GM12878 (cell line): ENCODE measurements around the gene NLGN2. TPM values are rescaled to one million over a fixed set of nuclear protein-coding genes. Genes with fewer than 3 reads are reported as not detected.

Source experiments
- ATAC-seq: fragments of 200-7000 bp; cut with Tn5 transposase; 3 replicates; pipeline ENCODE4 v1.9.1; 2020; ENCODE audit warnings: mild to moderate bottlenecking, moderate library complexity
- BruUV-seq: library from RNA; stranded (reverse); fragments of 400-500 nt; replicated peaks from 2 replicates; lab custom pipeline; 2021; lab: Mats Ljungman, UMichigan
- CTCF ChIA-PET: fragments of 300-600 bp; sonication (Branson Sonifier 250); formaldehyde crosslinking; extraction: SDS; loops from one replicate; lab custom pipeline; 2021; ENCODE audit warnings: inconsistent platforms; lab: Yijun Ruan, JAX
- POLR2A ChIA-PET: fragments of 350-600 bp; formaldehyde crosslinking; extraction: SDS; loops from one replicate; lab custom pipeline; 2021; ENCODE audit warnings: inconsistent platforms; lab: Charles Lee
- RAD21 ChIA-PET: fragments of 300-600 bp; sonication (Branson Sonifier 250); formaldehyde crosslinking; loops from one replicate; lab custom pipeline; 2023; ENCODE audit warnings: antibody characterized with exemption; ENCODE audit not compliant: unreplicated experiment; lab: Charles Lee
- SMC1A ChIA-PET: fragments of 300-600 bp; sonication (Branson Sonifier 250); formaldehyde crosslinking; loops from one replicate; lab custom pipeline; 2023; ENCODE audit not compliant: unreplicated experiment, uncharacterized antibody; lab: Charles Lee
- DNase-seq: peaks from one replicate; pipeline ENCODE4 v3.0.0-alpha.2; 2011; ENCODE audit warnings: low read depth, low spot score
- FAIRE-seq: peaks from 3 replicates; lab custom pipeline; 2011; peaks lifted over from hg19 to GRCh38; lab: Jason Lieb, UNC
- H2AFZ ChIP-seq: 2 replicates; pipeline ENCODE4 v1.6.0; 2011; ENCODE audit warnings: low read depth, low read length, control low read depth; ENCODE audit not compliant: control insufficient read depth
- H3K27ac ChIP-seq: 2 replicates; pipeline ENCODE4 v1.5.1; 2011; ENCODE audit warnings: control low read depth; ENCODE audit not compliant: control insufficient read depth, insufficient read depth
- H3K27me3 ChIP-seq, 2 experiments: replicated peaks in 1 of 2; 2 replicates each; pipeline versions ENCODE4 v1.6.0 to v1.6.1; 2011; ENCODE audit warnings: low read length in 1 of 2; ENCODE audit not compliant: control insufficient read depth in 2 of 2, insufficient read depth in 2 of 2
- H3K36me3 ChIP-seq, 2 experiments: 2 replicates each; pipeline ENCODE4 v1.5.1; 2011; ENCODE audit warnings: low read length in 1 of 2; ENCODE audit not compliant: control insufficient read depth in 2 of 2, insufficient read depth in 2 of 2
- H3K4me1 ChIP-seq: 2 replicates; pipeline ENCODE4 v1.6.1; 2011; ENCODE audit warnings: mild to moderate bottlenecking, low read length, moderate library complexity, mixed read lengths; ENCODE audit not compliant: control insufficient read depth, insufficient read depth
- H3K4me2 ChIP-seq: 2 replicates; pipeline ENCODE4 v1.6.0; 2011; ENCODE audit warnings: control low read depth; ENCODE audit not compliant: control insufficient read depth, insufficient read depth
- H3K4me3 ChIP-seq: fragments of 200-600 bp; sonication (generic); 2 replicates; pipeline ENCODE4 v1.5.1; 2016
- H3K79me2 ChIP-seq: 2 replicates; pipeline ENCODE4 v1.6.0; 2011; ENCODE audit warnings: low read length; ENCODE audit not compliant: control insufficient read depth, insufficient read depth
- H3K9ac ChIP-seq: 2 replicates; pipeline ENCODE4 v1.8.0; 2011; ENCODE audit warnings: low read length, control low read depth, mixed read lengths; ENCODE audit not compliant: control insufficient read depth, insufficient read depth
- H3K9me3 ChIP-seq: replicated peaks from 3 replicates; pipeline ENCODE4 v1.5.1; 2011; ENCODE audit warnings: mild to moderate bottlenecking, low read length; ENCODE audit not compliant: control insufficient read depth, insufficient read depth
- H4K20me1 ChIP-seq: 2 replicates; pipeline ENCODE4 v1.6.0; 2011; ENCODE audit not compliant: control insufficient read depth, insufficient read depth
- POLR2AphosphoS2 ChIP-seq: IDR thresholded peaks from 2 replicates; pipeline ENCODE4 v1.6.1; 2011; ENCODE audit warnings: low read depth, mild to moderate bottlenecking, low read length, improper control_type of control experiment, moderate library complexity
- SIX5 ChIP-seq: IDR thresholded peaks from 2 replicates; pipeline ENCODE4 v1.6.1; 2011; ENCODE audit warnings: mild to moderate bottlenecking, low read depth, low read length, moderate library complexity; ENCODE audit not compliant: severe bottlenecking
- SMAD1 ChIP-seq: fragments of 450-650 bp; IDR thresholded peaks from 2 replicates; pipeline ENCODE4 v1.6.1; 2018; ENCODE audit warnings: mild to moderate bottlenecking, low read depth; ENCODE audit not compliant: partially characterized antibody
- ZNF687 ChIP-seq: fragments of 450-650 bp; IDR thresholded peaks from 2 replicates; pipeline ENCODE4 v1.6.1; 2017; ENCODE audit warnings: mild to moderate bottlenecking, moderate library complexity
- WGBS: methylation state at CpG from one replicate; pipeline ENCODE4 v1.1.6; 2016; ENCODE audit warnings: low lambda C conversion rate; ENCODE audit not compliant: insufficient replicate concordance, insufficient coverage; ENCODE audit errors: missing lambda C conversion rate; 5-methylcytosine and 5-hydroxymethylcytosine counted together
- in situ Hi-C: fragments of 300-500 bp; cut with MboI; formaldehyde crosslinking; loops from 9 replicates; pipeline ENCODE4 v1.14.3; 2018; ENCODE audit warnings: mixed read lengths
- intact Hi-C: fragments of 100-400 bp; cut with micrococcal nuclease; formaldehyde crosslinking; loops from one replicate; pipeline ENCODE4 v1.14.2; 2022; ENCODE audit not compliant: unreplicated experiment
- polyA plus RNA-seq, 11 experiments: library from polyadenylated mRNA; depleted of rRNA in 4 of 11; unstranded in 6 of 11; stranded (reverse) in 5 of 11; fragments of >200 nt; fragmentation: Nextera tagmentation in 4 of 11; fragmentation: Illumina TruSeq in 1 of 11; extraction: Ambion mirVana in 4 of 11; extraction: Trizol in 1 of 11; gene quantifications; 1 replicate in 1 of 11; 2 replicates in 10 of 11; pipeline versions ENCODE4 v1.2.1 to v1.2.3, GENCODE V29; 2011 to 2016; ENCODE audit warnings: inconsistent platforms in 2 of 11, missing spikeins in 2 of 11, low read depth in 1 of 11
- total RNA-seq, 4 experiments: library from RNA; depleted of rRNA in 3 of 4; stranded (reverse); fragments of >200 nt in 3 of 4; fragmentation: Illumina TruSeq in 1 of 4; extraction: Trizol in 1 of 4; gene quantifications; 2 replicates each; pipeline versions ENCODE4 v1.2.1 to v1.2.3, GENCODE V29; 2013 to 2021

The NLGN2 gene
- total and polyA plus RNA-seq, 10 of the 15 experiments (the other 5 are each of a cell fraction or from before 2014, with no cell fraction given): 0.02 to 0.87 (median 0.11) TPM; not detected in 2

GRCh38 chr17:7437369-7437863 is 29.8 kb downstream of the NLGN2 start:
- no peaks in the 10 kb centered on the region for H3K36me3 ChIP-seq
- no peak overlapping the region for H3K9ac ChIP-seq
- DNase-seq (no peak), FAIRE-seq (no peak), ATAC-seq (no peak)
- ChIA-PET CTCF (interaction anchor here (0.7 to 3.4 kb wide), 18 partner anchors 9 to 973 kb away, joined by 3 to 58 read pairs (median 6); partner anchors contain the start of genes ACAP1, CD68, CHRNB1 and POLR2A), POLR2A (interaction anchor here (1.3 to 8.2 kb wide), 6 partner anchors 8 to 81 kb away, joined by 3 to 63 read pairs (median 10); partner anchors contain the start of genes CHRNB1, POLR2A and ZBTB4), RAD21 (interaction anchor here (0.8 to 3.0 kb wide), 11 partner anchors 34 to 250 kb away, joined by 3 to 21 read pairs (median 5); partner anchors contain the start of genes CD68, MPDU1, POLR2A and TMEM256), SMC1A (interaction anchor here (1.3 to 3.4 kb wide), 3 partner anchors 82 to 124 kb away, joined by 5 to 35 read pairs (median 5); partner anchors contain the start of gene TNFSF13)
- no peak overlapping the region for H2AFZ ChIP-seq
- intact Hi-C loops: loop anchor here (5.0 to 10.0 kb wide), 4 partner anchors 35 to 393 kb away; partner anchors contain the start of genes KCTD11, SENP3, SLC16A11 and TMEM256
- H3K4me3 ChIP-seq: peak overlapping the region; percentile 33; the same call in 1 of the 2 replicates
- H3K4me1 ChIP-seq: peaks cover 29% of the 10 kb centered on the region
- H3K27me3 ChIP-seq: peaks cover 0 to 4% of the 10 kb centered on the region in 2 experiments; a peak in 2 of 4 replicates
- in situ Hi-C loops: no loop called here
- 70% methylated on average over 30 of the region's 31 CpGs for WGBS
- H4K20me1 ChIP-seq: no peaks in the 10 kb centered on the region
- peaks cover 6% of the 10 kb centered on the region for H3K79me2 ChIP-seq
- TF ChIP-seq SMAD1 (no peak), ZNF687 (no peak), SIX5 (no peak), POLR2AphosphoS2 (no peak)
- peak overlapping the region; percentile 85 for H3K4me2 ChIP-seq
- no peaks in the 10 kb centered on the region for H3K9me3 ChIP-seq
- no peak overlapping the region for H3K27ac ChIP-seq
- BruUV-seq: no TSS peak
